K562 (cell line): ENCODE measurements around the gene HYOU1. TPM values are rescaled to one million over a fixed set of nuclear protein-coding genes. Genes with fewer than 3 reads are reported as not detected.

Source experiments
- CHD2 ChIP-seq: IDR thresholded peaks from 2 replicates; pipeline ENCODE4 v1.6.1; 2011; ENCODE audit warnings: low read depth, low read length
- ERF ChIP-seq: fragments of 450-650 bp; formaldehyde crosslinking; IDR thresholded peaks from 2 replicates; pipeline ENCODE4 v1.4.0; 2020; ENCODE audit warnings: mild to moderate bottlenecking, mixed read lengths
- HNRNPH1 ChIP-seq: fragments of 200-400 bp; formaldehyde crosslinking; optimal IDR thresholded peaks from 2 replicates; pipeline ENCODE3; 2017; ENCODE audit warnings: low read depth, mild to moderate bottlenecking, low read length, moderate library complexity
- MAZ ChIP-seq, 2 experiments: fragments of 450-650 bp in 1 of 2; sonication (generic) in 1 of 2; formaldehyde crosslinking; IDR thresholded peaks in 1 of 2; conservative IDR thresholded peaks in 1 of 2; 2 replicates each; pipeline versions ENCODE4 v1.4.0 to v1.5.0; 2020; ENCODE audit warnings: mild to moderate bottlenecking in 1 of 2, missing genetic modification reagents in 1 of 2
- MYBL2 ChIP-seq, 2 experiments: fragments of 450-650 bp in 1 of 2; sonication (generic) in 1 of 2; formaldehyde crosslinking in 1 of 2; IDR thresholded peaks; 2 replicates each; pipeline versions ENCODE4 v1.6.1 to v1.8.1; 2017 to 2022; ENCODE audit warnings: borderline replicate concordance in 1 of 2, inconsistent platforms in 1 of 2, low read depth in 1 of 2, mild to moderate bottlenecking in 1 of 2, missing genetic modification reagents in 1 of 2, moderate library complexity in 1 of 2
- POLR2A ChIP-seq: fragments of 450-650 bp; conservative IDR thresholded peaks from 2 replicates; pipeline ENCODE4 v1.6.1; 2016
- POLR2G ChIP-seq: fragments of 200-400 bp; formaldehyde crosslinking; IDR thresholded peaks from 2 replicates; pipeline ENCODE4 v1.6.1; 2017; ENCODE audit warnings: low read depth, mild to moderate bottlenecking, antibody characterized with exemption, low read length, moderate library complexity
- RBBP5 ChIP-seq: fragments of 200-600 bp; sonication (generic); IDR thresholded peaks from 2 replicates; pipeline ENCODE4 v1.6.1; 2012; ENCODE audit warnings: borderline replicate concordance, mild to moderate bottlenecking, low read length, control low read depth, inconsistent platforms; ENCODE audit not compliant: insufficient read depth, poor library complexity, severe bottlenecking
- RBM22 ChIP-seq: fragments of 200-400 bp; formaldehyde crosslinking; IDR thresholded peaks from 2 replicates; pipeline ENCODE4 v1.6.1; 2018; ENCODE audit warnings: low read length, low read depth; ENCODE audit not compliant: poor library complexity, severe bottlenecking
- SIN3A ChIP-seq, 2 experiments: fragments of 150-350 bp in 1 of 2; IDR thresholded peaks; 2 replicates each; pipeline ENCODE4 v1.6.1; 2011 to 2016; ENCODE audit warnings: borderline replicate concordance in 2 of 2, low read depth in 2 of 2, low read length in 2 of 2, mild to moderate bottlenecking in 2 of 2, moderate library complexity in 2 of 2; ENCODE audit not compliant: control insufficient read depth in 1 of 2
- TAF15 ChIP-seq: fragments of 200-400 bp; formaldehyde crosslinking; IDR thresholded peaks from 2 replicates; pipeline ENCODE4 v1.6.1; 2017; ENCODE audit warnings: mild to moderate bottlenecking, low read depth, low read length, moderate library complexity
- U2AF1 ChIP-seq: fragments of 200-400 bp; formaldehyde crosslinking; optimal IDR thresholded peaks from 2 replicates; pipeline ENCODE3; 2017; ENCODE audit warnings: mild to moderate bottlenecking, low read depth, low read length, moderate library complexity
- ZBTB7A ChIP-seq: IDR thresholded peaks from 2 replicates; pipeline ENCODE4 v1.6.1; 2011; ENCODE audit warnings: low read depth, mild to moderate bottlenecking, low read length, moderate library complexity, borderline replicate concordance; ENCODE audit not compliant: control insufficient read depth
- ZNF212 ChIP-seq: fragments of 450-650 bp; formaldehyde crosslinking; IDR thresholded peaks from 2 replicates; pipeline ENCODE4 v1.4.0; 2020; ENCODE audit warnings: mild to moderate bottlenecking
- ZNF436 ChIP-seq: fragments of 250-450, 450-650 bp; sonication (Bioruptor Pico); formaldehyde crosslinking; IDR thresholded peaks from 2 replicates; pipeline ENCODE4 v1.7.0; 2020; ENCODE audit warnings: mild to moderate bottlenecking
- polyA plus RNA-seq, 8 experiments: library from polyadenylated mRNA; depleted of rRNA in 4 of 8; stranded (reverse) in 5 of 8; unstranded in 3 of 8; fragments of >200 nt; fragmentation: Nextera tagmentation in 2 of 8; fragmentation: Illumina TruSeq in 1 of 8; extraction: Ambion mirVana in 2 of 8; extraction: Trizol in 1 of 8; gene quantifications; 2 replicates each; pipeline versions ENCODE4 v1.2.1 to v1.2.3, GENCODE V29; 2011 to 2014; ENCODE audit warnings: inconsistent platforms in 1 of 8, missing spikeins in 1 of 8
- total RNA-seq, 7 experiments: library from RNA; depleted of rRNA in 6 of 7; stranded (reverse); fragments of >200 nt in 6 of 7; fragmentation: Illumina TruSeq in 2 of 7; extraction: Trizol in 2 of 7; gene quantifications; 2 replicates each; pipeline versions ENCODE4 v1.2.1 to v1.2.3, GENCODE V29; 2011 to 2021; ENCODE audit warnings: low replicate concordance in 1 of 7
- TF ChIP-seq, protein P1 (sequence below): fragments of 250-450 bp; sonication (Bioruptor Pico); IDR thresholded peaks from 2 replicates; pipeline ENCODE4 v1.9.0; 2021; ENCODE audit warnings: mild to moderate bottlenecking, inconsistent platforms
- TF ChIP-seq, protein P2 (sequence below): sonication (generic); formaldehyde crosslinking; IDR thresholded peaks from 2 replicates; pipeline ENCODE4 v1.8.0; 2022; ENCODE audit warnings: mild to moderate bottlenecking, missing genetic modification reagents
- TF ChIP-seq, protein P3 (sequence below), 2 experiments: fragments of 150-350 bp in 1 of 2; IDR thresholded peaks; 2 replicates each; pipeline ENCODE4 v1.6.1; 2012 to 2016; ENCODE audit warnings: low read depth in 2 of 2, low read length in 2 of 2, mild to moderate bottlenecking in 1 of 2, moderate library complexity in 1 of 2

Gene HYOU1
- total and polyA plus RNA-seq, 9 of the 15 experiments (the other 6 are each of a cell fraction or from before 2014, with no cell fraction given) = 19.5 to 197 (median 128) TPM

DNA sequence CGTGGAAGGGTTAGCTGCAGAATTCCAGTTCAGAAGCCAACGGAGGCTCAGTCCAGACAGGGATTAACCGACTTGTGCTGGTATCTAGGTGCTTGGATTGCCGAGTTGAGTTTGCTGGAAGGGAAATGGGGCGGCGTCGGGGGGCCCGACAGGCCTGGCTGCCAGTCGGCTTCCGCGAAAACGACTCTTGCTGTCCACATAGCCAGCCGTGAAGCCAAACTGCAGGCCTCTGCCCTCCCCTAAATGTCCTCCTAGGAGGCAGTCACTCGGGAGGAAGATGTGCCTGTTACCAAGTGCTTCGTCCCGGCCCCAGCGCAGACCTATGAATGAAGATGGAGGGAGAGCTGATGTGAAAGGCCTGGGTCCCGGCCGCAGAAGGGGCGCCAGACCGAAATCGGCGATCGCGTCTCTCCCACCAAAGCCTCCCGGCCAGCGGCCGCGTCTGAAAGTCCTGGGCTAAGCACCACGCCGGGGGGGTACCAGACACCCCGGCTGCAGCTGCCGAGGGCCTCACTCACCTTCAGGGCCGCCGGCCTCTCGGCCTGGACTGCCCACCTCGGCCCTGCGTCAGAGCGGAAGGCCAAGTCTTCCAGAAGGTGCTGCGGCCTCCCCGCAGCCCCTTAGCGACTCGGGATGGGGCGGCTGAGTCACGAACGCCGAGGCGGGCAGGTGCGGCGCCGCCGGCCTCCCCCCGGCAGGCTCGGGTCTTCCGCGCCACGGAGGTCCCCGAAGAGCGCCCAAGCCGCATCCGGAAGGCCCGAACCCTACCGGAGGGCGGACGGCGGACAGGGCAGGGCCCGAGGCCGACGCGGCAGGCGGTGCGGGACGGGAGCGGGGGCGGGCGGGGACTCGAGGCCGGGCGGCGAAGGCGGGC, 37.2 kb upstream of the HYOU1 start (continued):
- TF ChIP-seq, protein P1, sequence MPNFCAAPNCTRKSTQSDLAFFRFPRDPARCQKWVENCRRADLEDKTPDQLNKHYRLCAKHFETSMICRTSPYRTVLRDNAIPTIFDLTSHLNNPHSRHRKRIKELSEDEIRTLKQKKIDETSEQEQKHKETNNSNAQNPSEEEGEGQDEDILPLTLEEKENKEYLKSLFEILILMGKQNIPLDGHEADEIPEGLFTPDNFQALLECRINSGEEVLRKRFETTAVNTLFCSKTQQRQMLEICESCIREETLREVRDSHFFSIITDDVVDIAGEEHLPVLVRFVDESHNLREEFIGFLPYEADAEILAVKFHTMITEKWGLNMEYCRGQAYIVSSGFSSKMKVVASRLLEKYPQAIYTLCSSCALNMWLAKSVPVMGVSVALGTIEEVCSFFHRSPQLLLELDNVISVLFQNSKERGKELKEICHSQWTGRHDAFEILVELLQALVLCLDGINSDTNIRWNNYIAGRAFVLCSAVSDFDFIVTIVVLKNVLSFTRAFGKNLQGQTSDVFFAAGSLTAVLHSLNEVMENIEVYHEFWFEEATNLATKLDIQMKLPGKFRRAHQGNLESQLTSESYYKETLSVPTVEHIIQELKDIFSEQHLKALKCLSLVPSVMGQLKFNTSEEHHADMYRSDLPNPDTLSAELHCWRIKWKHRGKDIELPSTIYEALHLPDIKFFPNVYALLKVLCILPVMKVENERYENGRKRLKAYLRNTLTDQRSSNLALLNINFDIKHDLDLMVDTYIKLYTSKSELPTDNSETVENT (CRISPR knock-in tag) = 0 out of 2 replicates have a peak, but pooled peaks have one; percentile 46
- TF ChIP-seq ERF = 0 out of 2 replicates have a peak, but pooled peaks have one; percentile 31
- TF ChIP-seq HNRNPH1 = peak; percentile 1
- TF ChIP-seq ZNF212 (CRISPR knock-in tag) = peak; percentile 53; the same call in 1 of the 2 replicates
- peak; percentile 83 for TF ChIP-seq POLR2A
- TF ChIP-seq SIN3A (IDR thresholded peaks at IDR 0.05; ENCODE audit: borderline replicate concordance in 2 of 2, control insufficient read depth in 1 of 2, low read depth in 2 of 2, low read length in 2 of 2) = peak; percentile 20 to 23; a peak in 1 of 4 replicates
- TF ChIP-seq RBBP5 = peak; percentile 45
- TF ChIP-seq MYBL2 (IDR thresholded peaks at IDR 0.05; ENCODE audit: low read depth) = no peak
- TF ChIP-seq MYBL2 (CRISPR knock-in tag; IDR thresholded peaks at IDR 0.05; ENCODE audit: borderline replicate concordance) = no peak
- 0 out of 2 replicates have a peak, but pooled peaks have one; percentile 13 for TF ChIP-seq CHD2
- peak; percentile 88 for TF ChIP-seq POLR2G
- peak; percentile 97 for TF ChIP-seq RBM22
- TF ChIP-seq ZNF436 = peak; percentile 1; the same call in 1 of the 2 replicates
- TF ChIP-seq, protein P2, sequence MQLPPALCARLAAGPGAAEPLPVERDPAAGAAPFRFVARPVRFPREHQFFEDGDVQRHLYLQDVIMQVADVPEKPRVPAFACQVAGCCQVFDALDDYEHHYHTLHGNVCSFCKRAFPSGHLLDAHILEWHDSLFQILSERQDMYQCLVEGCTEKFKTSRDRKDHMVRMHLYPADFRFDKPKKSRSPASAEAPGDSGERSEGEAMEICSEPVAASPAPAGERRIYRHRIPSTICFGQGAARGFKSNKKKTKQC (CRISPR knock-in tag) = 0 out of 2 replicates have a peak, but pooled peaks have one; percentile 60
- TF ChIP-seq ZBTB7A = 0 out of 2 replicates have a peak, but pooled peaks have one; percentile 18
- TF ChIP-seq, protein P3, sequence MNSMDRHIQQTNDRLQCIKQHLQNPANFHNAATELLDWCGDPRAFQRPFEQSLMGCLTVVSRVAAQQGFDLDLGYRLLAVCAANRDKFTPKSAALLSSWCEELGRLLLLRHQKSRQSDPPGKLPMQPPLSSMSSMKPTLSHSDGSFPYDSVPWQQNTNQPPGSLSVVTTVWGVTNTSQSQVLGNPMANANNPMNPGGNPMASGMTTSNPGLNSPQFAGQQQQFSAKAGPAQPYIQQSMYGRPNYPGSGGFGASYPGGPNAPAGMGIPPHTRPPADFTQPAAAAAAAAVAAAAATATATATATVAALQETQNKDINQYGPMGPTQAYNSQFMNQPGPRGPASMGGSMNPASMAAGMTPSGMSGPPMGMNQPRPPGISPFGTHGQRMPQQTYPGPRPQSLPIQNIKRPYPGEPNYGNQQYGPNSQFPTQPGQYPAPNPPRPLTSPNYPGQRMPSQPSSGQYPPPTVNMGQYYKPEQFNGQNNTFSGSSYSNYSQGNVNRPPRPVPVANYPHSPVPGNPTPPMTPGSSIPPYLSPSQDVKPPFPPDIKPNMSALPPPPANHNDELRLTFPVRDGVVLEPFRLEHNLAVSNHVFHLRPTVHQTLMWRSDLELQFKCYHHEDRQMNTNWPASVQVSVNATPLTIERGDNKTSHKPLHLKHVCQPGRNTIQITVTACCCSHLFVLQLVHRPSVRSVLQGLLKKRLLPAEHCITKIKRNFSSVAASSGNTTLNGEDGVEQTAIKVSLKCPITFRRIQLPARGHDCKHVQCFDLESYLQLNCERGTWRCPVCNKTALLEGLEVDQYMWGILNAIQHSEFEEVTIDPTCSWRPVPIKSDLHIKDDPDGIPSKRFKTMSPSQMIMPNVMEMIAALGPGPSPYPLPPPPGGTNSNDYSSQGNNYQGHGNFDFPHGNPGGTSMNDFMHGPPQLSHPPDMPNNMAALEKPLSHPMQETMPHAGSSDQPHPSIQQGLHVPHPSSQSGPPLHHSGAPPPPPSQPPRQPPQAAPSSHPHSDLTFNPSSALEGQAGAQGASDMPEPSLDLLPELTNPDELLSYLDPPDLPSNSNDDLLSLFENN (IDR thresholded peaks at IDR 0.05; ENCODE audit: low read depth in 2 of 2, low read length in 2 of 2) = no peak
- peak; percentile 57 for TF ChIP-seq U2AF1
- TF ChIP-seq MAZ (CRISPR knock-in tag; conservative IDR thresholded peaks at IDR 0.05 in 1 of 2, IDR thresholded peaks at IDR 0.05 in 1 of 2) = 0 out of 4 replicates have a peak, but pooled peaks of 1 of the 2 experiments have one; percentile 16
- peak; percentile 92; the same call in 1 of the 2 replicates for TF ChIP-seq TAF15
